ENCODE results near the gene MYH11.

Gene MYH11

DNA sequence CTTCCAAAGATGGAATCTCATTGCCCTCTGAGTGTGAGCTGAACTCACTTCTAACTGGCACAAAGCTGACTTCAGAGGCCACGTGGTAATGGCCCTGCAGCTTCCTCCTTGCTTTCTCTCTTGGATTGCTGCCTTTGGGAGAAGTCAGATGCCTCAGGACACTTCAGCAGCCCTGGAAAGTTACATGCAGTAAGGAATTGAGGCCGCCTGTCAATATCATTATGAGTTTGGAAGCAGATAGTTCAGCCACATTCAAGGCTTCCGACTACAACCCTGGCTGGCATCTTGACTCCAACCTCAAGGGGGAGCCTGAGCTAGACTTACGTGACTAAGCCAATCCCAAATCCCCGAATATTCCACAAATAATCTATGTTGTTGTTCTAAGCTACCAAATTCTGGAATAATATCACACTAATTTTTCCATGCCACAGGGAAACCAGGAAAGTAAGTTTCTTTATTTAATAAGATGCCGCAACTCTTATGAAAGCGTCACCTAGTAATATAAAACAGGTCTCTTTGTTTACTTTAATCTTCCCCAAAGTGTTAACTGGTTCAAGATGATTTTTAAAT lies 18.0 kb upstream of the MYH11 start:
- Histone ChIP-seq H3K9ac (ENCODE audit: insufficient read length, low read depth) (no peak overlapping the region), H3K36me3 (ENCODE audit: insufficient read depth, insufficient read length, low read length) (peaks cover 75% of the 10 kb centered on the region), H3K4me1 (ENCODE audit: insufficient read depth, insufficient read length) (no peaks in the 10 kb centered on the region), H3K4me3 (ENCODE audit: insufficient read length, low read depth) (no peak overlapping the region), H3K9me3 (ENCODE audit: insufficient read depth, low read length) (no peaks in the 10 kb centered on the region), H3K27me3 (ENCODE audit: insufficient read depth, insufficient read length) (no peaks in the 10 kb centered on the region)
- peak; percentile 52 for DNase-seq (ENCODE audit: low read depth, low spot score)
- TF ChIP-seq ZNF274 (IDR thresholded peaks at IDR 0.05; ENCODE audit: low read depth, low read length) (no peak), SUZ12 (IDR thresholded peaks at IDR 0.05; ENCODE audit: extremely low read depth, insufficient read depth, insufficient read length) (no peak), YY1 (IDR thresholded peaks at IDR 0.05; ENCODE audit: insufficient read depth, insufficient read length) (no peak)

DNA sequence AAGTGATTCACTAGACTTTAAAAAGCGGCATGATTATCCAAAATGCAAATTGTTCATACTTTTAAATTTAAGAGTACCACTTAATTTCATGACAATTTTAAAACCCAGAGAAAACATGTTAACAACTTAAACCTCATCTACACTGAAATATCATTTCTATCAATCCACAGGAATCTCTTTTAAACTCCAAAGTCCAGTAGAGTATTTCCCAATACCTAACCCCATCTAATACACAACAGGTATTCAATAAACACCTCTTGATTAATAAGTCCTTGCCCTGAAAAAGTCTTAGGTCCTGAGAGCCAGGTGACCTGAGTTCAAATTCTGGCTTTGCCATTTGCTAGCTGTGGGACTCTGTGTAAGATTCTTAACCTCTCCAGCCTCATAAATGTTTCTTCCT lies 16.9 kb upstream of the MYH11 start:
- no peak overlapping the region for H3K9ac ChIP-seq (ENCODE audit: insufficient read length, low read depth)
- TF ChIP-seq YY1 (IDR thresholded peaks at IDR 0.05; ENCODE audit: insufficient read depth, insufficient read length), result no peak
- no peak for TF ChIP-seq SUZ12 (IDR thresholded peaks at IDR 0.05; ENCODE audit: extremely low read depth, insufficient read depth, insufficient read length)
- TF ChIP-seq ZNF274 (IDR thresholded peaks at IDR 0.05; ENCODE audit: low read depth, low read length), result no peak
- DNase-seq (ENCODE audit: low read depth, low spot score), result no peak
- H3K4me1 ChIP-seq (ENCODE audit: insufficient read depth, insufficient read length), result no peaks in the 10 kb centered on the region
- no peak overlapping the region for H3K4me3 ChIP-seq (ENCODE audit: insufficient read length, low read depth)
- H3K9me3 ChIP-seq (ENCODE audit: insufficient read depth, low read length), result no peaks in the 10 kb centered on the region
- H3K27me3 ChIP-seq (ENCODE audit: insufficient read depth, insufficient read length), result no peaks in the 10 kb centered on the region
- H3K36me3 ChIP-seq (ENCODE audit: insufficient read depth, insufficient read length, low read length), result peaks cover 74% of the 10 kb centered on the region

DNA sequence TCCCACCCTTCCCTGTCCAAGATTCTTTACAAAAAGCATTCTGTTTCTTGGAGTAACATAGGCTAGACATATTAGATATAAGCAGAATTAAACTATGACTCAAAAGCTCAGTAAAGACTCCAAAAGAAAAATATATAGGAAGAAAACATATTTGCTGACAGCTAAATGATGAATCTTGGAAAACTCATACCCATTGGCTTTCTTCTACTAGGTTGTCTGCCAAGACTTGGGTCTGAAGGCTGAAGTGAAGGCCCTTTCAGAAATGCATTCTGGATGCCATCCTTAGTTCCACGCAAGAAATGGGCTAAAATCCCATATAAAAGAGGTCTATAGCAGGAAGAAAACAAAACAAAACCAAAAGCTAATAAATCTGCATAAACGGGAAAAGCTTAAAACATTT lies 16.5 kb upstream of the MYH11 start:
- Histone ChIP-seq H3K36me3 (ENCODE audit: insufficient read depth, insufficient read length, low read length) (peaks cover 72% of the 10 kb centered on the region), H3K9ac (ENCODE audit: insufficient read length, low read depth) (no peak overlapping the region), H3K4me3 (ENCODE audit: insufficient read length, low read depth) (no peak overlapping the region), H3K27me3 (ENCODE audit: insufficient read depth, insufficient read length) (no peaks in the 10 kb centered on the region), H3K9me3 (ENCODE audit: insufficient read depth, low read length) (no peaks in the 10 kb centered on the region), H3K4me1 (ENCODE audit: insufficient read depth, insufficient read length) (no peaks in the 10 kb centered on the region)
- no peak for DNase-seq (ENCODE audit: low read depth, low spot score)
- TF ChIP-seq ZNF274 (IDR thresholded peaks at IDR 0.05; ENCODE audit: low read depth, low read length) (no peak), SUZ12 (IDR thresholded peaks at IDR 0.05; ENCODE audit: extremely low read depth, insufficient read depth, insufficient read length) (no peak), YY1 (IDR thresholded peaks at IDR 0.05; ENCODE audit: insufficient read depth, insufficient read length) (no peak)

DNA sequence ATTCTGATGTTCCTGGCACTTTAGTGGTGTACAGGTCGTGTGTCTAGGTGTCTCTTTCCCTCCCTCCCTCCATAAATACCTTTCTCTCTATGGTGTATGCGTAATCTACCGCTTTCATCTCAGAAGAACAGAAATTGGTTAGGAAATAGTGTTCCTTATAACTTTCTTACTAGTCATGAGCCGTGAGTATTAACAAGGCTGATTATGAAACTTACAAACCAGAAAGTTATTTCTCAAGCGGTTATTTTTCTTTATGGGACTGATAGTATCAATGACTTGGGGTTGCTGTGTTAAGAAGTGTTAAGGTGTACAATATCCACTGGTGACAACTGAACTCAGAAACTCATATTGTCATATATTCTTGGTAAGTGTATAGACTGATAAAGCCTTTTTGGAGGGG lies 13.2 kb upstream of the MYH11 start:
- H3K4me1 ChIP-seq (ENCODE audit: insufficient read depth, insufficient read length), result no peaks in the 10 kb centered on the region
- H3K9me3 ChIP-seq (ENCODE audit: insufficient read depth, low read length), result no peaks in the 10 kb centered on the region
- H3K4me3 ChIP-seq (ENCODE audit: insufficient read length, low read depth), result no peak overlapping the region
- peaks cover 80% of the 10 kb centered on the region for H3K36me3 ChIP-seq (ENCODE audit: insufficient read depth, insufficient read length, low read length)
- no peaks in the 10 kb centered on the region for H3K27me3 ChIP-seq (ENCODE audit: insufficient read depth, insufficient read length)
- TF ChIP-seq YY1 (IDR thresholded peaks at IDR 0.05; ENCODE audit: insufficient read depth, insufficient read length) (no peak), SUZ12 (IDR thresholded peaks at IDR 0.05; ENCODE audit: extremely low read depth, insufficient read depth, insufficient read length) (no peak)
- no peak overlapping the region for H3K9ac ChIP-seq (ENCODE audit: insufficient read length, low read depth)
- no peak for DNase-seq (ENCODE audit: low read depth, low spot score)

DNA sequence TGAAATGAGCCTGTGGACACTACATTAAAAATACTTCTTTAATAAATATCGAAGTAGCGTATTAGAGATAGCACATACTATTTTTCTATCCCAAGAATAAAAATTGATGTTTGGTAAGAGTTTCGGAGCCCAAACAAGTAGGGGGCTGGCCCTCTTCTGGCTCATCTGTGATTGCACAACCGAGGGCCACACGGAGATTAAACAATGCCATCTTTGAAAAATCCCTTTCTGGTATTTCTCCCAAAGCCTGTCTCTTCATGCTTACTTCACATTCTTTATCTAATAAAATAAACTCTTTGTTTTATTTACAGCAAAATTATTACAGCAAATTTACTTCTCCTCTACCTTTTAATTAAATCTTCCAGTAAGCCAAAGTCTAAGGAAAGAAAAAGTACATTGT lies 9.6 kb upstream of the MYH11 start:
- TF ChIP-seq SUZ12 (IDR thresholded peaks at IDR 0.05; ENCODE audit: extremely low read depth, insufficient read depth, insufficient read length) (no peak), ZNF274 (IDR thresholded peaks at IDR 0.05; ENCODE audit: low read depth, low read length) (no peak), YY1 (IDR thresholded peaks at IDR 0.05; ENCODE audit: insufficient read depth, insufficient read length) (no peak)
- Histone ChIP-seq H3K27me3 (ENCODE audit: insufficient read depth, insufficient read length) (no peaks in the 10 kb centered on the region), H3K4me3 (ENCODE audit: insufficient read length, low read depth) (no peak overlapping the region), H3K4me1 (ENCODE audit: insufficient read depth, insufficient read length) (no peaks in the 10 kb centered on the region), H3K9me3 (ENCODE audit: insufficient read depth, low read length) (no peaks in the 10 kb centered on the region), H3K9ac (ENCODE audit: insufficient read length, low read depth) (no peak overlapping the region), H3K36me3 (ENCODE audit: insufficient read depth, insufficient read length, low read length) (peaks cover 54% of the 10 kb centered on the region)
- no peak for DNase-seq (ENCODE audit: low read depth, low spot score)

DNA sequence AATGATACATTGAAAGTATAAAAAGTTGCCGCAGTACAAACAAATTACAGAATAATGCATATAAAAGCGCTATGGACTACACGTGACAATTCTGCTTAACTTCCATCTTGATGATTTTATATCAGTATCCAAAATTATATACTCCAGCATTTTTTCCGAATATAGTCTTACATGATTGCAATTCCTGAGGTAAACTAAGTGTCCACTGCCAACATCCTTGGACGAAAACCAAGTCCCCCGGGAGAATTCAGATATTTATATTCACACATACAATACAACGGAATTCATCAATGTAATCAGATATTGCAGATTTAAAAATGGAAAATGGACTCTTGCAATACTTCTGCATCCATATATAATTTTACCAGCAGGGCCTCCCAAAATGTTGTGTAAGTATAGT lies 8.9 kb upstream of the MYH11 start:
- TF ChIP-seq SUZ12 (IDR thresholded peaks at IDR 0.05; ENCODE audit: extremely low read depth, insufficient read depth, insufficient read length), result no peak
- no peak for TF ChIP-seq YY1 (IDR thresholded peaks at IDR 0.05; ENCODE audit: insufficient read depth, insufficient read length)
- TF ChIP-seq ZNF274 (IDR thresholded peaks at IDR 0.05; ENCODE audit: low read depth, low read length), result no peak
- H3K4me1 ChIP-seq (ENCODE audit: insufficient read depth, insufficient read length), result no peaks in the 10 kb centered on the region
- no peak for DNase-seq (ENCODE audit: low read depth, low spot score)
- H3K27me3 ChIP-seq (ENCODE audit: insufficient read depth, insufficient read length), result no peaks in the 10 kb centered on the region
- no peak overlapping the region for H3K9ac ChIP-seq (ENCODE audit: insufficient read length, low read depth)
- H3K36me3 ChIP-seq (ENCODE audit: insufficient read depth, insufficient read length, low read length), result peaks cover 48% of the 10 kb centered on the region
- H3K9me3 ChIP-seq (ENCODE audit: insufficient read depth, low read length), result no peaks in the 10 kb centered on the region
- no peak overlapping the region for H3K4me3 ChIP-seq (ENCODE audit: insufficient read length, low read depth)

DNA sequence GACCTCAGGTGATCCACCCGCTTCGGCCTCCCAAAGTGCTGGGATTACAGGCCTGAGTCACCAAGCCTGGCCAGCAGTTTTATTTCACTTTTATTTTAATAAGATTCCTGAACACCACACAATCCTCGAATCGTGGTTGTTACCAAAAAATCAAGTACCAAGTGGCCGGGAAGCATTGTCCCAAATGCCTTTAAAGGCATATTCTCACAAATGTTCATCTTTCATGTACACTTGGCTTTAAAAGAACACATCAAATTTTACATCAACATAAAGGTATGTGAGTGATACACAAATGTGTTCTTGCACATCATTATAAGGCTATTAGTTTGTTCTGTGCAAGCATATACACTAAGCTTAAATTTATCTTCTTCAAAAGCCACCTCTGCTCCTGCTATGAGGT lies 8.1 kb upstream of the MYH11 start:
- TF ChIP-seq ZNF274 (IDR thresholded peaks at IDR 0.05; ENCODE audit: low read depth, low read length) (no peak), YY1 (IDR thresholded peaks at IDR 0.05; ENCODE audit: insufficient read depth, insufficient read length) (no peak), SUZ12 (IDR thresholded peaks at IDR 0.05; ENCODE audit: extremely low read depth, insufficient read depth, insufficient read length) (no peak)
- H3K9me3 ChIP-seq (ENCODE audit: insufficient read depth, low read length), result no peaks in the 10 kb centered on the region
- no peak overlapping the region for H3K4me3 ChIP-seq (ENCODE audit: insufficient read length, low read depth)
- H3K4me1 ChIP-seq (ENCODE audit: insufficient read depth, insufficient read length), result no peaks in the 10 kb centered on the region
- no peak for DNase-seq (ENCODE audit: low read depth, low spot score)
- H3K36me3 ChIP-seq (ENCODE audit: insufficient read depth, insufficient read length, low read length), result peaks cover 41% of the 10 kb centered on the region
- H3K9ac ChIP-seq (ENCODE audit: insufficient read length, low read depth), result no peak overlapping the region
- H3K27me3 ChIP-seq (ENCODE audit: insufficient read depth, insufficient read length), result no peaks in the 10 kb centered on the region
